Measurements from ENCODE around the gene LRRC45.

Gene LRRC45

GRCh38 chr17:82076785-82077591 lies 53.9 kb downstream of the LRRC45 start:
- FAIRE-seq (no peak), DNase-seq (ENCODE audit: insufficient read length, low spot score) (no peak)
- TF ChIP-seq SPI1 (IDR thresholded peaks at IDR 0.05; ENCODE audit: low read depth, low read length) (no peak), PAX5 (IDR thresholded peaks at IDR 0.05; ENCODE audit: insufficient read depth, low read length, severe bottlenecking) (no peak), POU2F2 (IDR thresholded peaks at IDR 0.05; ENCODE audit: low read depth, low read length) (no peak), POLR2AphosphoS5 (IDR thresholded peaks at IDR 0.05; ENCODE audit: low read depth, low read length) (no peak; the same call in 1 of the 2 replicates), TAF1 (IDR thresholded peaks at IDR 0.05; ENCODE audit: low read depth, low read length) (no peak), POLR2A (IDR thresholded peaks at IDR 0.05; ENCODE audit: low read depth, low read length) (no peak)

- FAIRE-seq (no peak), DNase-seq (ENCODE audit: insufficient read length, low spot score) (no peak)
- peak; percentile 35; the same call in 1 of the 2 replicates for TF ChIP-seq POLR2AphosphoS5 (IDR thresholded peaks at IDR 0.05; ENCODE audit: low read depth, low read length)
- no peak for TF ChIP-seq TAF1 (IDR thresholded peaks at IDR 0.05; ENCODE audit: low read depth, low read length)
- no peak; the same call in 1 of the 2 replicates for TF ChIP-seq POLR2A (IDR thresholded peaks at IDR 0.05; ENCODE audit: low read depth, low read length)
- TF ChIP-seq SPI1 (IDR thresholded peaks at IDR 0.05; ENCODE audit: low read depth, low read length): no peak
These were observed 54.7 kb downstream of the LRRC45 start for GRCh38 chr17:82077617-82078358.

- TF ChIP-seq TAF1 (IDR thresholded peaks at IDR 0.05; ENCODE audit: low read depth, low read length): no peak
- TF ChIP-seq SPI1 (IDR thresholded peaks at IDR 0.05; ENCODE audit: low read depth, low read length): no peak
- TF ChIP-seq POLR2AphosphoS5 (IDR thresholded peaks at IDR 0.05; ENCODE audit: low read depth, low read length): 0 out of 2 replicates have a peak, but pooled peaks have one; percentile 7
- TF ChIP-seq POU2F2 (IDR thresholded peaks at IDR 0.05; ENCODE audit: low read depth, low read length): no peak
- no peak for DNase-seq (ENCODE audit: insufficient read length, low spot score)
- no peak for FAIRE-seq
These were observed 55.3 kb downstream of the LRRC45 start for GRCh38 chr17:82078433-82078832.

- 0 out of 2 replicates have a peak, but pooled peaks have one; percentile 19 for TF ChIP-seq POLR2AphosphoS5 (IDR thresholded peaks at IDR 0.05; ENCODE audit: low read depth, low read length)
- TF ChIP-seq POU2F2 (IDR thresholded peaks at IDR 0.05; ENCODE audit: low read depth, low read length): no peak
- no peak for TF ChIP-seq SPI1 (IDR thresholded peaks at IDR 0.05; ENCODE audit: low read depth, low read length)
- no peak for TF ChIP-seq TAF1 (IDR thresholded peaks at IDR 0.05; ENCODE audit: low read depth, low read length)
- TF ChIP-seq POLR2A (IDR thresholded peaks at IDR 0.05; ENCODE audit: low read depth, low read length): 0 out of 2 replicates have a peak, but pooled peaks have one; percentile 36
- no peak for TF ChIP-seq PAX5 (IDR thresholded peaks at IDR 0.05; ENCODE audit: insufficient read depth, low read length, severe bottlenecking)
- DNase-seq (ENCODE audit: insufficient read length, low spot score): no peak
- no peak for FAIRE-seq
These were observed 56.0 kb downstream of the LRRC45 start for GRCh38 chr17:82079001-82079677.

GRCh38 chr17:82080048-82080788 lies 57.1 kb downstream of the LRRC45 start:
- FAIRE-seq (no peak), DNase-seq (ENCODE audit: insufficient read length, low spot score) (no peak)
- no peak for TF ChIP-seq POU2F2 (IDR thresholded peaks at IDR 0.05; ENCODE audit: low read depth, low read length)
- no peak for TF ChIP-seq POLR2AphosphoS5 (IDR thresholded peaks at IDR 0.05; ENCODE audit: low read depth, low read length)
- TF ChIP-seq TAF1 (IDR thresholded peaks at IDR 0.05; ENCODE audit: low read depth, low read length): no peak
- TF ChIP-seq POLR2A (IDR thresholded peaks at IDR 0.05; ENCODE audit: low read depth, low read length): no peak
- TF ChIP-seq PAX5 (IDR thresholded peaks at IDR 0.05; ENCODE audit: insufficient read depth, low read length, severe bottlenecking): no peak
- no peak for TF ChIP-seq SPI1 (IDR thresholded peaks at IDR 0.05; ENCODE audit: low read depth, low read length)
